Activated CD4-positive, alpha-beta T cell treated with anti-CD3 and anti-CD28 coated beads for 4 hours (primary cell): ENCODE measurements around the gene RETREG3.
"Not testable (repeated sequence)": the region's sequence is repeated elsewhere in the genome, so short reads cannot be mapped to it uniquely, and the experiment has no call there.

Experiments used
- DNase-seq, 2 donors: peaks; one replicate each; pipeline ENCODE4 v3.0.0-alpha.2; 2020

Gene RETREG3

DNA sequence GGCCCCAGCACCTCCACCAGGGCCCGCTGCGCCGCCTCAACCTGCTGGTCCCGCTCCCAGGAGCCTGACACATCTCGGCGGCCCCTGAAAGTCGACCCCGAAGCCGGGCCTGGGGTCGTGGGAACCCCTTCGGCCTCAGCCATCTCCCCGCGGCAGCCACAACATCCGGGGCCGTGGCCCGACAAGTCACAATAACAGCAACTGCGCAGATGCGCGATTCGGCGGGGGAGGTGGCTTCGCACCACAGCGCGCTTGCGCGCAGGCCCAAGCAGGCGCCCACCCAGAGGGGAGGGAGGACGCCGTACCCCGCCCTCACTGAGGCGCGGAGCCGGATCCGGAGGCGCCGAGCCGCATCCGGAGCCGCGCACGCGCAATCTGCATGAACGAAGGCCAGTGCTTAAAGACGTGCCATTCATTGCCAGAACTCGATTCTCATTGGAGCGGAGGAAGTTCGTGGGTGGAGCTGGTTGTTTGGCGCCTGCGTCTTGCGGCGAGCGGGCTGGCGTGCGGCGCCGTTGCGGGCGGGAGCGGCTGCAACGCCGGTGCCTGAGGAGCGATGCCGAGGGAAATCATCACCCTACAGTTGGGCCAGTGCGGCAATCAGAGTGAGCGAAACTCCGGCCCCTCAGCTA lies at the start of gene RETREG3, which contains the start of gene TUBG1:
Gene RETREG3, minus strand, starts transcription at position 193 of the 632 bp plus-strand sequence. Its CDS starts 50 bp downstream, at position 143.
Gene TUBG1, plus strand, starts transcription at position 502 of the 632 bp plus-strand sequence. Its CDS starts 55 bp downstream, at position 557.
- DNase-seq = peak; percentile 99

DNA sequence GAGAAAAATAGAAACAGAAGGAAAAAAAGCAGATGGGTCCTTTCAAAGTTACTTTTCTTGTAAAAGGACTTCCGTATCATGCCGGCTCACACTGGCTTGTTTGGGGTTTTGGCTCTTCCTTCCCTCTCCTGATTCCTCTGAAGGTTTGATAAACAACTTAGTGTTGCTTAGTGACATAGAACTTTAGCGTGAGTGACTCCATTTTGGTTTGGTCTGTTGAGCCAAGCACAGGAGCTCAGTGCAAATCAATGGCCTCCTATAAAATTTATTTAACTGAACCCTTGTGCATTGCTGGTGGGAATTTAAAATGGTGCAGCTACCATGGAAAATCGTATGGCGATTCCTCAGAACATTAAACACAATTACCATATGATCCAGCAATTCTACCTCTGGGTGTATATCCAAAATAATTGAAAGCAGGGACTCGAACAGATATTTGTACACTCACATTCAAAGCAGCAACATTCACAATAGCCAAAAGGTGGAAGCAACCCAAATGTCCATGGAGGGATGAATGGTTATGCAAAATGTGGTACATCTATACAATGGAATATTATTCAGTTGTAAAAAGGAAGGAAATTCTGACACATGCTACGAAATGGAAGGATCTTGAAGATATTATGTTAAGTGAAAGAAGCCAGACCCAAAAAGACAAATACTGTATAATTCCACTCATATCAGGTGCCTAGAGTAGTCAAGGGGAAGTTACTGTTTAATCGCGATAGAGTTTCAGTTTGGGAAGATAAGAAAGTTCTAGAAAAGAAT lies 48.8 kb upstream of the RETREG3 start:
- no peak for DNase-seq

DNA sequence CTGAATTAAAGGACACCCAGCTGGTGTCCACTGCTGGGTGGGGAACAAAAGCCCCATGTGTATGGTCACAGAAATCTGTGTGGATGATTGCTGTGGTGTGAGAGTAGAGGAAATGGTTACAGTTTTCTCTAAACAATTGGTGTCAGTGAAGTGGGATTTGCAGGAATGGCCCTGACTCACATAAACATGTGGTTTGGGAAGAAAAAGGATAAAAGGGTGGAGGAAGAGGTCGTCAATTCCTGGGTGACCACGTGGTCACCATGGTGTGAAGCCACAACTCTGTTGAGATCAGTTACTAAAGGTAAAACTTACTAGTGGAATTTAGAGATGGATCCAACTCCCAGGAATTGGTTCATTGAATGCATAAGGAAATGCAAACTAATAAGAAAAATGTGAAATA lies 46.4 kb upstream of the RETREG3 start:
- DNase-seq = no peak

GRCh38 chr17:42653179-42654124 lies 44.3 kb upstream of the RETREG3 start:
- no peak for DNase-seq

DNA sequence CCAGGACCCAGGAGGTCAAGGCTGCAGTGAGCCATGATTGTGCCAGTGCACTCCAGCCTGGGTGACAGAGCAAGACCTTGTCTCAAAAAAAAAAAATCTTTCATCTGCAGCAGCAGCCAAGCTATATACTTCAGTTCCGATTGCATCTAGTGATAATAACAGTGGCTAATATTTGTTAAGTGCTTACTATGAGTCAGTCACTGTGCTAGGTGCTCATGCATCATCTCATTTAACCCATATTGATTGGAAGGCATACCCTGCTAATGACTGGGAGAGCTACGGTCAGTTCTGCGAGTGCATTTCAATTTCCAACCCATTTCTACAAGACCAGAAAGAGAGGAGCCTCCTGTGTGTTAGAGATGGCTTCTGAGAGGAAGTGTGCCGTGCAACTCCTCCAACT lies 42.2 kb upstream of the RETREG3 start:
- DNase-seq = no peak

DNA sequence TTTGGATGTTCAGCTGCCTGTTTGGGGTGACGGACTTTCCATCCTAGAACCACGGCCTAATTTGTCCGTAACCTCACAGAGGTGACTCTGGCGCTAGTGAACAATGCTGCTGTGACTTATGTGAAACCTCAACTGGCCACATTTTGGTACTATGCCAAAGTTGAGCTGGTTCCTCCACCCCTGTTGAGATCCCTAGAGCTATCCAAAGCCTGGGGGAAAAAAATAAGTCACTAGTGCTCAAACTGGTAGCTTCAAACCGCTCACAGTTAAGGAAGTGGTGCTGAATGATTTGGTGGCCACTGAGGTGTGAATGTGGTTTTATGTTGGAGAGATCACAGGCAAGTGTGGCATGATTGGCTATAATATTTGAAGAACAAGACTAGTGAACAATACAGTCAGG lies 38.6 kb upstream of the RETREG3 start:
- DNase-seq = no peak

GRCh38 chr17:42642336-42642735 lies 33.2 kb upstream of the RETREG3 start:
- DNase-seq = no peak

- DNase-seq = no peak
Measured at GRCh38 chr17:42640121-42640520, 30.9 kb upstream of the RETREG3 start.

DNA sequence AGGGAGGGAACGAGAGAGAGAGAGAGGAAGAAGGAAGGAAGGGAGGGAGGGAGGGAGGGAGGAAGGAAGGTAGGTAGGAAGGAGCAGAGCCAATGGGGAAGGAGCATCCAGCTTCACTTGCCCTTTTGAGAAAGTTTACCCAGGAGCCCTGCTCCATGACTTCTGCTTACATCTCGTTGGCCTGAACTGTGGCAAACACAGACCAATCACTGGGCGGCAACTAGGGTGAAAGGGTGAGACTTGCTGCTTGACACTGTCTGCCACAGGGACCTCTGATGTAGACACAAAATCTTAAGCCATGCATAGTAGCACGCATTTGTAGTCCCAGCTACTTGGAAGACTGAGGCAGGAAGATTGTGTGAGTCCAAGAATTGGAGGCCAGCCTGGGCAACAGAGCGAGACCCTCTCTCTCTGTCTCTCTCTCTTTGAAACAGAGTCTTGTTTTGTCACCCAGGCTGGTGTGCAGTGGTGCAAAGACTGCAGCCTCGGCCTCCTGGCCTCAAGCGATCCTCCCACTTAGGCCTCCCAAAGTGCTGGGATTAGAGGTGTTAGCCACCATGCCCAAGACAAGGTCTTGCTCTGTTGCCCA lies 30.4 kb upstream of the RETREG3 start:
- no peak for DNase-seq

GRCh38 chr17:42632949-42633444 lies 23.8 kb upstream of the RETREG3 start:
- no peak for DNase-seq

GRCh38 chr17:42629411-42630009 lies 20.3 kb upstream of the RETREG3 start:
- DNase-seq = no peak

- not testable (repeated sequence) for DNase-seq
Measured at GRCh38 chr17:42627032-42627764, 18.0 kb upstream of the RETREG3 start.

- no peak for DNase-seq
Measured at GRCh38 chr17:42623732-42624596, 14.8 kb upstream of the RETREG3 start.

- no peak for DNase-seq
Measured at GRCh38 chr17:42623271-42623670, 14.1 kb upstream of the RETREG3 start.

GRCh38 chr17:42621987-42622386 lies 12.8 kb upstream of the RETREG3 start:
- DNase-seq = not testable (repeated sequence)

DNA sequence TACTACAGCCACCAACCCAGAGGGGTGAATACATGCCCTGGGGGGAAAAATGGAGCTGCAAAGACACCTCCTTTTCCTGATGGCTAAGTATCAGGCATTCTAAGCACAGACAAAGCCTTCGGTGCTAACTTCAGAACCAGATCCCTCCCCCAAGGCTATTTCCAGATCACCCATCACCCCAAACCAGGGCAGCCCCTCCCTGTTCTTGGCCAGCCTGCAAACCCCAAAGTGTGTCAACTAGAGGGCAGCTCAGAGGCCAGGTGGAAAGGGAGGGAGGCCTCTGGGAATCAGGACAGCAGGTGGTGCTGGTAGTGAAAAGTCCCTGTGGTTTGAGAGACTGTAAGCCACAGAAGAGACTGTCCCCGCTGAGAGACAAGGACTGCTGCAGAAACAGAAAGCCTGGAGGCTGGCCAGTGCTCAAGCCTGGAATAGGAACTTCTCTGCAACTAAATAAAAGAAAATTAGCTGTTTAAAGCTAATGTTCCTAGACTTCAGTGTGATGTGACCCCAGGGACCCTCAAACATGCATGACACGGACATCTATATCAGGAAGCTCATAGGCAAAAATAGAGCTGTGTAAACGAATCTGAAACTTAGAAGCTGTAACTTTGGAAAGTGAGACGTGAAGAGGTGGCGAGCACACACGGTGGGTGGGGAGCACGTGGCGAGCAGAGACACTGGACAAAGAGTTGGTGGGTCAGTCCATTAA lies 9.4 kb upstream of the RETREG3 start:
- no peak for DNase-seq

- no peak for DNase-seq
Measured at GRCh38 chr17:42617956-42618431, 8.8 kb upstream of the RETREG3 start.

GRCh38 chr17:42613699-42614295 lies 4.6 kb upstream of the RETREG3 start:
- no peak for DNase-seq

- no peak for DNase-seq
Measured at GRCh38 chr17:42612013-42612412, 2.8 kb upstream of the RETREG3 start.
